SH-SY5Y (cell line): Measurements from ENCODE around the gene AAGAB.

Source experiments
- GATA2 ChIP-seq: IDR thresholded peaks from 2 replicates; pipeline ENCODE4 v1.6.1; 2011; ENCODE audit warnings: mild to moderate bottlenecking, low read depth, low read length
- GATA3 ChIP-seq: IDR thresholded peaks from 2 replicates; pipeline ENCODE4 v1.6.1; 2011; ENCODE audit warnings: low read depth, mild to moderate bottlenecking, low read length, moderate library complexity

The AAGAB gene

DNA sequence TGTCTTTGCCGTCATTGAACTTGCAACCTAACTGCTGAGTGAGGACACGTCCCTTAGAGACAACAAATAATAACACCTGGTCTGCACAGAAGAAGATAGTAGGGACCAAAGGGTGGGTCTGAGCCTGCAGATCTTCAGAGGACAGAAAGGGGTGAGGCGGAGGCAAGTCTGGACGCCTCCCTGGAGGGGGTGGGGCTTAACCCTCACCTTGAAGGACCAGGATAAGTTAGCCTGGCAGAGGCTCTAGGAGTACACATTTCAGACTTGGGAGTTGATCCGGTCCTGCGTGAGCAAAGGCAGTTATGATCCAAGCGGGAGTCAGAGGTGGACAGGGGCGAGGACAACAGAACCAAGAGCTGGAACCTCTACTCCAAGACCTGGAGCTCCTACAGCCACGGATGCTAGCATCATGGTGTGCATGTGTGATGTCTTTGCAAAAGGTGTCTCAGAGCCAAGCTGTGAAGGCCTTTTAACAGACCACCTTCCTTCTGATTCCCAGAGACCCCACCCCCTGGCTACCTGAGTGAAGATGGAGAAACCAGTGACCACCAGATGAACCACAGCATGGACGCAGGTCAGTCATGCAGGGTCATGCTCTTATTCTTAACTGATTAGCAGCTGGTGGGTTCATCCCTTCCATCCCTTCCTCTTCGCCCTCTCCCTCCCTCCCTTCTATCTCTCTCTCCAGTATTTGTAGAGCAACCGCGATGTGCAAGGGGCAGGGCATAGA lies 88.0 kb downstream of the AAGAB start:
- TF ChIP-seq GATA2: no peak
- TF ChIP-seq GATA3: no peak

DNA sequence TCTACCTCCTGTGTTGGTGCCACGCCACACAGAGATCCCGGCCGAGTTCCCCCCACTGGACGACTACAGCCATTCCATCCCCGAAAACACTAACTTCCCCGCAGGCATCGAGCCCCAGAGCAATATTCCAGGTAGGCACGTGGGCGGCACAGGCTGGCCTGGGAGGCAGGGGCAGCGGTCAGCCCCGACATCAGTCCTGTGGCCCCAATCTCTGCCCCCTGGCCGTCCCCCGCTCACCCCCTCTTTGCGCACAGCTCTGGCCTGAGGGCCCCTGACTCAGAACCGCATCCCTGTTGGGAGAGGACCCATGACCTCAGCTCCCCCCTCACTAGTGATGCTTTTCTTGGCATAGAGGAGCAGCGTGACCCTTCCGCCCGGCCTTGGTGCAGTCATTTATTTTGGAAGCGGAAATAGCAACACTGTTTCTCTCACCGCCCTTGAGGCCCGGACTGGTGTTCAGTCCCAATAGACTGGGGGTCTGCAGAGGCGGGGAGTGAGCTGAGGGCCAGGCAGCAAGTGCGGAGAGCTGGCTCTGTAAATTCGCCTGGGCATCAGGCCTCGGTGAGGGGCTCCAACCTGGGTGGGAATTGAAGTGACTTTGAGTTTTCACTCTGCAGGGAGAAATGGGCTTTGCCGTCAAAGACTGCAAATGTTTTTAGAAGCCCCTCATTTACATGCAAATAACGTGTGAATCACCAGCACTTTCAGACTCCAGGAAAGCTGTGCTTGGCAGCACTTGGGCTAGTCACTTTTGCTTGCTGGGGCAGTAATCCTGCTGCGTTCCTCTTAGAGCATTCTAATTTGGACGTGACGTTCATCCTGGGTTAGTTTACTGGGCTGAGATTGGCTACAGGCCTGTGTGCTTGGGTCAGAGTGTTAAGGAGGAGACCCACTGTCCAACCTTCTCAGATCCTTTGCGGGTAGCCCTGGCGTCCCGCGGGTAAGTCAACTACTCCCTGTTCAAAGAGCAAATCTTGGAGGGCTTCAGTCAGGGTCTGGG lies 88.9 kb downstream of the AAGAB start:
- TF ChIP-seq GATA2 (no peak), GATA3 (no peak)

DNA sequence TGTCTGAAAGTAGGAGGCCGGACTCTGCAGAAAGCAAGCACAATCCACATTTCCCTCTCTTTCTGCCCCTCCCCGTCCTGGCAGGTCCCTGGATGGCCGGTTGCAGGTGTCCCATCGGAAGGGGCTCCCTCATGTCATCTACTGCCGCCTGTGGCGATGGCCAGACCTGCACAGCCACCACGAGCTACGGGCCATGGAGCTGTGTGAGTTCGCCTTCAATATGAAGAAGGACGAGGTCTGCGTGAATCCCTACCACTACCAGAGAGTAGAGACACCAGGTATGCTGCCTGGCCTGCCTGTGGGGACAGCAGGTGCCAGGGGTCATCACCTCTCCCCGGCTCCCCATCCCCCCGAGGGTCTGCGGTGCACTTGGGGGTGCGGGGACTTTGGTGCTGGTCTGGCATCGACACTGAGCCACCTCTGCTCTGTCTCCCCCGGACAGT lies 89.6 kb downstream of the AAGAB start:
- TF ChIP-seq GATA2 (no peak), GATA3 (no peak)

DNA sequence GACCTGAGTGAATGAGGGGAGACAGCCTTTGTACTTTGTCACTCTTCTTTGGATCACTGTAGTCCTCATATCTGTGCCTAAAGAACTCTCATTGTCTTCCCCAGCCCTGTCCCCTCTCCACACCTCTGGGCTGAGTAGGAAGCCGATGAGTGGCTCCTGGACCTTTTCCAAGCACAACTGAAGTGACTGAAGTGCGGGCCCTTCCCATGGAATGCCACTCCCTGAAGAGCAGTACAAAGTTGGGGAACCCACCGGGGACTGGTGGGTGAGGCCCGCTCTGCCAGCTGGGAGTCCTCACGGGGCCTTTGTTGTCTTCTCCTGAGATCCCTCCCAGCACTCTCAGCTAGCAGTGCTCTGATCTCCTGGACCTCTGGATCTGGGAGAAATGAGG lies 90.1 kb downstream of the AAGAB start:
- no peak for TF ChIP-seq GATA3
- no peak for TF ChIP-seq GATA2

DNA sequence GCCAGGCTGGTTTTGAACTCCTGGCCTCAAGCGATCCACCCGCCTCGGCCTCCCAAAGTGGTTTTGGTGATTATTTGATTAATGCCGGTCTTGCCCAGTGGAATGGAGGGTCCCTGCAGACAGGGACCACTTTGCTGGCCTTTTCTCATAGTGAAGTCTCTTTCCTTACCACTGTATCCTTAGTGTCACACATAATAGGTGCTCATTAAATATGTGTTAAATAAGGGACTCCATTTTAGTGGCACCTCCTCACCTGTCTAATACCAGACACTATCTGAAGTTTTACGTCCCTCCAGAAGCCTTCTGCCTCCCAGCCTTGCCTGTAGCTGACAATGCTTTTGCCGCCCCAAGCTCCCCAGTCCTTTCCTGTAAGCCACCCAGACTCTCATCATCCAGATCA lies 91.3 kb downstream of the AAGAB start:
- TF ChIP-seq GATA2: no peak
- no peak for TF ChIP-seq GATA3

DNA sequence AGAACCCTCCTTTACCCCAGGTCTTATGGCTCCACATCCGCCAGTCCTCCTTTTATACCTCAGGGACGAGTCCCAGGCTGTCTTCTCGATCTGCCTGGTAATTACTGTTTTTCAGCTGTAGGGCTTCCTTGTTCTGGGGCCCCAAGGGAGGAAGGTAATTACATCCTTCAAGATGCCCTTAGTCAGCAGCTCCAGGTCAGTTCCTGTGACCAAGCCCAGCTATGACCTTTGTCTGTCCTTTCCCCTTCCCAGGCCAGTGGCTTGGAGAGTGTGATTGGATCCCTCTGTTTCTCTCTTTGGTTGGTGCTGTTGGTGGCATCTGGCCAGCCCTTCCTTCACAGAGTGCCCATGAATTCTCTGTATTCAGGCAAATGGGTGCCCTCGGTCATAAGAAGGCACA lies 92.6 kb downstream of the AAGAB start:
- TF ChIP-seq GATA2: no peak
- no peak for TF ChIP-seq GATA3

DNA sequence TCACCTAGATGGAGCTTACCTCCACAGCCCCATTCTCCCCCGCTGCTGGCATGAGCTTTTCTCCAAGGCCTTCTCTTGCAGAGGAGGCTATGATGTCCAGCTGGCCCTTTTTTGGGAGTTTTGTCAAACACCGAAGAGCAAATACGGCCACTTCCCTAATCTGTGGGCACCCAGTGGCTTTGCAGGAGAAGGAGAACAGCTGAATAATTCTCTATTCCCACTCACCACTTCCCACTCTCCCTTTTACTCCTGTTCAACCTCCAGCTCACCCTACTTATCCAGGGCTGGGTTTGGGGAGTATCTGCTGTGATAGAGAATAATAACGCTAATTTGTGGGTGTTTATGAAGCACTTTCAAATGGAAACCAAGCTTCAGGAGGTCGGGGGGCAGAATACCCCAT lies 93.0 kb downstream of the AAGAB start:
- TF ChIP-seq GATA3 (no peak), GATA2 (no peak)

DNA sequence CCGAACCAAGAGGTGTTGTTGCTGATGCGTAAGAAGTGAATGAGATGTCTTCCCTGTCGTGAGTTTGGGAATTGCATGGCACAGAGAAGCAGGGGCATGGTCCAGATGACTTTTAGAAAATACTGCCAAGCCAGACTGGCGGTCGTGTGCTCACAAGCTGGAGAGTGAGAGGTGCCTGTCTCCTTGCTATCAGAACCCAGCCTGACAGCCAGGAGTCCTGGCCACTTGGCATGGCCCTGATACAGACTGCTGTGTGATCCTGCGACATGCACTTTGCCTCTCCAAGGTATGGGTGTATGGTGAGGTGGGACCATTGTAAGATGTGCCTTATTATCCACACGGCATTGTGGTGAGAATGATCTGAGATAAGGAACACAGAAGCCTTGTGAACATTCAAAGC lies 96.1 kb downstream of the AAGAB start:
- no peak for TF ChIP-seq GATA3
- no peak for TF ChIP-seq GATA2

DNA sequence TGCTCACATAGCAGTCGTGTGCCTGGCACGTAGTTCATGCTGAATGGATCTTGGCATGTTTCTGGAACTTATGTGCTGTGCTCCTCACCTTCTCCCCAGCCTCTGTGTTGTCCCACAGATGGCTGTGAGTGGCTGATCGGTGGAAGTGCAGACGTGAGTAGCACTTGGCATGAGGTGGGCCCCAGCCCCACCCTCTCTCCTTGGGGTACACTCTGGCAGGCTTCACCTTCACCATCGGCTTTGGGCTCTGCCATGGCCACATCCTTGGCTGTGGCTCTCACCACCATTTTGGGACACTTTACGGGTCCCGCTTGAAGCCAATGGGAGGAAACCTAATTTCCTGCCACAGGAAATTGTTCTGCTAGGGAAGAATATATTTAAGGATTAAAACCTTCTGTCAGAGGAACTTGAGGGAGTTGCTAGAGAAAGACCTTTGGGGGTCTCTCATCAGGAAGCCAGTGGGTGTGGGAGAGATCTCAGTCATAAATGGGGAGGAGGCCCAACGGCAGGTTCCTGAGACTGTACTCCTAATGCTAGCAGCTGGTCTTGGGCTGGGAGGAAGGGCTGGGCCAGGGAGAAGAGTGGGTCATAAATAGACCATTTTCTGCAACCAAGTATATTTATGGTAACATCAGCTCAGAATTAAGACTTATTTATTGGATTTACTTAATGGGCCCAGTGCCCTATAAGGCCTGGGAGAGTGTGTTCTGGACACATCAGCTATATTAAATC lies 96.8 kb downstream of the AAGAB start:
- TF ChIP-seq GATA3 (no peak), GATA2 (no peak)

DNA sequence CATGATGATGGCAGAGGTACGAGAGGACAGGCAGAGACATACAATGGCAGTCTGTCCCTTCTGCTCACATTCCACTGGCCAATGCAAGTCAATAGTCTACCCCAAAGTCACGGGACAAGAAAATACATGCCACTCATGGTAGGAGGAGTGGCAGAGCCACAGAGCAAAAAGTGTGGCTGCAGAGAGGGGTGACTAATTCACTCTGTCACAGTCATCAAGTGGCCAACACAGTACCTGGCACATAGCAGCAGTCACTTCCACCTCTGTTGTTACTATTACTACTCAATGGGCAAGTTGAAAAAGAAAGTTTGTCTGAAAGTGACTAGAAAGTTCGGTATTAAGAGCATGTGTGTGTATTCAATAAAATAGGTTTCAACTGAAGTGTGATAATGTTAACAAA lies 97.6 kb downstream of the AAGAB start:
- no peak for TF ChIP-seq GATA3
- no peak for TF ChIP-seq GATA2

DNA sequence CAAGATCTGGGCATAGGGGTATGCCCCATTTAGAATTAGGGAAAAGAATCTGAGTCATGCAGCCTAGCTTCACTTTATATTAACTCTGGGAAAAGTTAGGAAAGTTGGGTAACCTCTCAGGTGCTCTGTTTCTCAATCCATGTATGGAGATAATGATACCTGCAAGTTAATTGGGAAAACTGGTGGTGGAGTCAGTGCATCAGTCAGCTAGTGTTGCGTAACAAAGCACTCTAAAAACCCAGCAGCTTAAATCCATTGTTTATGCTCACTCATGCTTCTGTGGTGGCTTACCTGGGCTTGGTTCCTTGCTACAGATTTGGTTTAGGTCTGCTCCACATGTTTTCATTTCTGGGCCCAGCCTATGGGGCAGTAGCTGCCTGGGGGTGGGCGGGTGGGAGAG lies 98.0 kb downstream of the AAGAB start:
- TF ChIP-seq GATA2 (no peak), GATA3 (no peak)

DNA sequence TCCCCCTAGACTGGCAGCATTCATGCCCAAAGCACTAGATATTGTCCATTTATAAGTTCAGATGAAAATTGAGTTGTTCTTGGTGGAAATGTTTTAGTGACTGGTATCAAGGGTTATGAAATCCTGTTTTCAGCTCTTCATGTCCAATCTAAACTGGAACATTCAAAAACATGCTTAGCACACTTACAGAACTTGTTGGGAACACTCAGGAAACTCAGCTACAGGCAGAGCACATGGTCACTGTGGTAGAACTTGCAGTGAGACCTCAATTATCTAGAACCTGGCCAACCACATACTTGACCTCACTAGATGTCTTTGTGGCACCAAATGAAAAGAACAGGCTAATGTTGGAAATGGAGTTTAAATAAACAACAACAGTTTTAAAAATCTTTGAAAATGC lies 100.2 kb downstream of the AAGAB start:
- no peak for TF ChIP-seq GATA2
- TF ChIP-seq GATA3: no peak

DNA sequence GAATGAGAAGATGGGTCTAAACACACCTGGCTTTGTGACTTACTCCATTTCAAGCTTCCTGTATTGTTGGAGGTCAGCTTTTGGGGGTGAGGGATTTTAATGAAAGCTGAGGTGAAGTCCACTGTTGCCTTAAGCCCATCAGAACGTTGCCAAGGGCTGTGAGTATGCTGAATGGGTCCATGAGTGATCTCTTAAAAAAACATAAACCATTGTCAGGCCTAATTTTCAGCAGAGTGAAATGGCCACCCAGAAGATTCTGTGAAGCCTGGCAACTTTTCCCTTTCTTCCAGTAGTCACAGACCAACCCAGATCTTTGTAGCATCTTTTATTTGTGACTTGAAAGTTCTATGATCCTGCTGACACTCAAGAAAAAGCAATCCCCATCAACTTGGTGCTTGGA lies 102.0 kb downstream of the AAGAB start:
- TF ChIP-seq GATA3 (no peak), GATA2 (no peak)
